MM.1S (cell line): ENCODE measurements around the gene RAMACL.

ENCODE experiments used
- CTCF ChIP-seq: fragments of 300-600 bp; sonication (generic); IDR thresholded peaks from 2 replicates; pipeline ENCODE4 v1.5.1; 2016; ENCODE audit warnings: antibody characterized with exemption, low read length, mixed read lengths
- EZH2phosphoT487 ChIP-seq: fragments of 300-600 bp; sonication (generic); IDR thresholded peaks from 2 replicates; pipeline ENCODE4 v1.6.1; 2018; ENCODE audit warnings: antibody characterized with exemption, low read length

GRCh38 chr6:166623318-166623717, 36.8 kb upstream of the RAMACL start:
- TF ChIP-seq CTCF (no peak), EZH2phosphoT487 (no peak)
